Hematopoietic multipotent progenitor cell (in vitro differentiated cells): ENCODE data around the gene CACNA1I. TPM values are rescaled to one million over a fixed set of nuclear protein-coding genes. Genes with fewer than 3 reads are reported as not detected.
A peak's percentile ranks its signal among the peaks of the same experiment; 100 is the strongest.

Source experiments
- DNase-seq, 3 donors: peaks; one replicate each; pipeline ENCODE4 v3.0.0-alpha.2; 2011 to 2015; ENCODE audit warnings: low read depth in 2 of 3, low spot score in 2 of 3
- total RNA-seq: library from RNA; depleted of rRNA; stranded (reverse); fragments of >200 nt; gene quantifications from one replicate; pipeline ENCODE4 v1.2.3, GENCODE V29; 2012

CACNA1I gene
- total RNA-seq, 1 donor, result under 0.01 TPM

DNA sequence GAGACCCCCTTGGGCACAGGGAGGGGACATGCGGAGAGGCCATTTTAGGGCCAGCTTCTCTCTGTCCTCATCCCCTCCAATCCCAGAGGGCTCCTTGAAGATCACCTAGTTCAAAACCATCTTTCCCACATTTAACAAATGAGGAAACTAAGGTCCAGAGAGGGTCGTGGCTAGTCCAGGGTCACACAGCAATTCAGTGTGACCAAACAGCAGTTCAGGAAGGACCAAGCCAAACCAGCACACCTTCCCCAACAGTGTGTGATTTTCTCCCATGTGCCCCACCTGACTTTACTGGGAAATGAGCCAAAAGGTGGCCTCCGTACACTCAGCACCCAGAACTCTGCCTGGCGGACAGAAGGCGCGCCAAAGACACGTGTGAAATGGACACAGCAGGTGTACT, 51.3 kb downstream of the CACNA1I start:
- no peak for DNase-seq

DNA sequence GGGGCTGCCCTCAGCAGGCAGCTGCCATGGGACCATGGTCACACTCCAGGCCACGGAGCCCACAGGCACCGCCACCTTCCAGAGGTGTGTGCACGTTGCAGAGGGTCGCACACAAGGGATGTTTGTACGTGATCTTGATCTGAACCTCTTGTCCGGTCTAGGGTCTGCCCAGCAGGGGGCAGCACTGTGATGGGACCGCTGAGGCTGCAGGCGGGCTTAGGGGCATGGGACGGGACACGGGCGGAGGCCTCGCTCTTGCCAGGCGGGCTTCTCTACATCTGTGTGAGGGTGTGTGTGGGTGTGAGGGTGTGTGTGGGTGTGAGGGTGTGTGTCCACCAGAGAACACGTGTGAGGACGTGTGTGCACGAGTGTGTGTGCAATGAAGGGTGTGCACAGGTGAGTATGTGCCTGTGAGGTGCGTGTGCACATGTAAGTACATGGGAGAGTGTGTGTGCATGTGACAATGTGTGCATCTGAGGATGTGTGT, 52.4 kb downstream of the CACNA1I start:
- DNase-seq, result peak; percentile 48 to 62 (median 54)

DNA sequence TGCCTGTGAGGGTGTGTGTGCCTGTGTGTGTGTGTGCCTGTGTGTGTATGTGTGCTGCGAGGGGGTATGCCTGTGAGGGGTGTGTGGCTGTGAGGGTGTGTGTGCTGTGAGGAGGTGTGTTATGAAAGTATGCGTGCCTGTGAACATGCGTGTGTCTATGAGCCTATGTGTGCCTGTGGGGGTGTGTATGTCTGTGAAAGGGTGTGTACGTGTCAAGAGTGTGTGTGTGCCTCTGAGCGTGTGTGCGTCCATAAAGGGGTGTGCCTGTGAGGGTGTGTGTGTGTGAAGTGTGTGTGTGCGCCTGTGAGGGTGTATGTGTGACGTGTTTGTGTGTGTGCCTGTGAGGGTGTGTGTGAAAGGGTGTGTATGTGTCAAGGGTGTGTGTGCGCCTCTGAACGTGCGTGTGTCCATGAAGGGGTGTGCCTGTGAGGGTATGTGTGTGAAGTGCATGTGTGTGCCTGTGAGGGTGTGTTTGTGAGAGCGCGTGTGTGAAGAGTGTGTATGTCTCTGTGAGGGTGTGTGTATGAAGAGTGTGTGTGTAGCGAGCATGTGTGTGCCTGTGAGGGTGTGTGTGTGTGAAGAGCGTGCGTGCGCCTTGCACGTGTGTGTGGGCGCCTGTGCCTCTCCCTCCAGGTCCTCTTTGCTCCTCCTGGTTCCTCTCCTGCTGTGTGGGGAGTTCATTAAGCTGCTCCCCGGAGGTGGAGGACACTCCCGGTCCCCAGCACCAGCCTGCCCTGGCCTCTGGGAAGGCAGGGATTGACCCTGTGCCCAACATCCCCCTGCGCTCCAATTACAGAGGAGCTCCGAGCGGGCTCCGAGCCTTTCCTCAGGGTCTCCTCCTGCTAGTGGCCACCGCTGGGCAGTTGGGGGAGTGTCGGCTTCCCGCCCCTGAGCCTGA, 53.3 kb downstream of the CACNA1I start:
- no peak for DNase-seq

DNA sequence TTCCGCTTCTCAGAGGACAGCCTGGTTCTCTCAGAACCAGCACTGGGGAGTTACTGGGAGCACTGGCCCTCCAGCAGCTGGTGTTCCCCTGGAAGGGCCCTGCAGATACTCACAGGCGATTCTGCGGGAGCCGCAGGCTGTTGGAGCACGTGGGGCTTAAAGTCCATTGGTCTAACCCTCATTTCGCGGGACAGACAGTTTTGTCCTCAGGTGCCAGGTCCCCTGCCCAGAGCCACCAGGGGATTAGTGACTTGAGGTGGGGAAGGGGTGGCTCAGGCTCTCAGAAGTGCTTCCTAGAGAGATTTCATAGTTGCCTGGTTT, 53.9 kb downstream of the CACNA1I start:
- DNase-seq, result no peak

DNA sequence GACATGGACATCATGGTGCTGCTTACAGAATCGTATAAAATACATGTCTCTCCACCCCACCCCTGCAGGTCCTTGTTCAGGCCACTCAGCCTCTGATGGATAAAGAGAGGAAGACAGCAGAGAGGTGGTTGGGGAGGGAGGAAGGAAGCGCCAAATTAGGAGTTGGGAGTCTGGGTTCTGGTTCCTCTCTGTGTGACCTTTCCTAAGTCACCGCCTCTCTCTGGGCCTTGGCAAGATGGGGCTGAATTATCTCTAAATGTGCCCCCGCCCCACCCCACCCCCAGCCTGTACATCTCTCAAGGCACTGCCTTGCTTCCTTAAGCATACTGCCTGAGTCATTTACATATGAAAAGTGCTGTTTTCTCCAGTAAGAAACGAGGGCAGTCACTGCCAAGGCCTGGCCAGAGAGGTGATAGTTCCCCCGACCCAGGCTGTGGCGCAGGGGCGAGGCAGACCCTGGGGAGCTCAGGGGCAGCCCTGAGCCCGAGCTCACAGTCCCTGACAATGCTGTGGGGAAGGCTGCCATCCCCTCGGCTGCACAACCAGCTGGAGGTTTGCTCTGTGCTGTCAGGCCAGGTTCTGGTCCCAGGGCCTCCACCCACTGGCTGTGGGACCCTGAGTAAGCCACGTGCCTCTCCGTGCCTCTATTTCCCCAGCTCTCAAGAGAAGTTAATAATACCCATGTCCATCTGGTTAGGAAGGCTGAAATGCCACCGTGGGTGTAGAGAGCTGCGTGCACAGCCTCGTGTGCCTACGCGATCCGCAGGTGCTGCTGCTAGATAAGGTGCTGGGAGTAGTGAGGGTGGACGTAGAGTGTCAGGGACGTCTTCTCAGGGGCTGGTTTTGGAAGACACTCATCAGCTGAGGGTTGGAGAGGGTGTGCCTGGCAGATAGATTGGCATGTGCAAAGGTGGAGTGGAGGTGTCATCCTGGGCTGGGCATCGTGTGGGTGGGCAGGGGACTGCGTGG, 55.3 kb downstream of the CACNA1I start:
- DNase-seq, result peak in 1 of 3 donors; percentile 5

DNA sequence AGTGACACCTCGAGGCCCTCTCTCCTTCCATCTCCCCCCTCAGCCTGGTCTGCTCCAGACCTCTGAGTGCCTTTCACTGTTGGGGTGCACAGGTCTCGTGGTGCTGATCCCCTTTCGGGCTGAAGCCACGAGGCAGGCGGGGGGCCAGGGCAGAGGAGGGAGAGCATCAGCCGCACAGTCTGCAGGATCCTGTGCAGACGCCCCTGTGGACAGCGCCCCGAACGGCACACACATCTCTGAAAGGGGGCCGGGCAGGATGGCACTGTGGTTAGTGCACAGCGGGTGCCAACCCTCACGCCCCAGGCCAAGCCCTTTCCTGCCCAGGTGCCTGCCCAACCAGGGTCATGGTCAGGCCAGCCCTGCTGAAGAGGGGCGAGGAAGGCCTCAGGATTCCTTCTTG, 56.7 kb downstream of the CACNA1I start:
- DNase-seq, result no peak

DNA sequence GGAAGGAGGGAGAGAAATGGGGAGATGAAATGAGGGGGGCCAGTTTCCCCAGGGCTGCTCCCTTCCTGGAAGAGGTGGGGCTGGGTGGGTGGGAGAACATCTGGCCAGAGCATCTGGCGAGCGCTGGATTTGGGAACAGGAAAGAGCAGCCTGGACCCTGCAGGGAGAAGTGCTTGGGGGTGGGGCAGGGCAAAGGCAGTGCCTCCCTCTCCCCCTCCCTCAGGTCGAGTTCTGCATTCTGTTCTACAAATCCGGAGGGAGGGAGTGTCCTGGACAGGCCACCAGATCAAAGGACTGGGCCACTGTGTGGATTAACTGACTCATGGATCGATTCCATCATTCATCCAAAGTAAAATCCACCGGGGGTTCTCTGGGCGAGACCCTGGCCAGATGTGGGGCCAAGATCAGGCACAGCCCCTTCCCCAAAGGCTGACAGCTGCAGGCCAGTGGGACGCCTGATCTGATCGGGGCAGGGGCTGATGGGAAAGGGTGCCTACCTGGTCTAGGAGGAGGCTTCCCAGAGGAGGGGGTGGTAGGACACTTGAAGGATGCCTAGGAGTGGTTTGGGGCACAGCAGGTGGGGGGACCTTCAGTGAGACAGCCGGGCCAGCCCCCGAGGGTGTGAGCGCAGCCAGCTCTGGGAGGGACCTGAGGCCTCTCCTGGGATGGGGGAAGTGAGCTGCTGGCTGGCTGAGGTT, 57.5 kb downstream of the CACNA1I start:
- no peak for DNase-seq

DNA sequence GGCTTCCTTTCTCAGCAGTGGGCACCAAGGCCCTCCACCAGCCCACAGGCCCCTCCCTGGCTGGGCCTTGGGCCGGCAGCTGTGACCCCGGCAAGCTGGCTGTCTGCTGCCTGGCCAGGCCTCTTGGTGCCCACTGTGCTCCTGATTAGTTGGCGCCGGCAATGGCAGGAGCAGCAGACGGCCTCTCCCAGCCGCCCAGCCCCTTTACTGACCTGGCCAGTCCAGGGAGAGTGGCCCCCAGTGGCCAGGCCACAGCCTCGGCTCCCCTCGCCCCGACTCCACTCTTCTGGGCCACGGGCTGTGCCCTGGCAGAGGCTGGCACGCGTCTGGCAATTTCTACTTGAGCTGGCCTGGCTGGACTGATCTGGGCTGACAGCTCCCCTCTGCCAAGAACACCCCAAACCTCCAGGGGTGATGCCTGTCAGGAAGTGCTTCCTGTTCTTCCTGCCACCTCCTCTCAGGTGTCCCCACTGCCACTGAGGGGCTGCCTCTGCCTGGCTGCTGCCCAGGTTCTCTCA, 58.1 kb downstream of the CACNA1I start:
- DNase-seq, result no peak

DNA sequence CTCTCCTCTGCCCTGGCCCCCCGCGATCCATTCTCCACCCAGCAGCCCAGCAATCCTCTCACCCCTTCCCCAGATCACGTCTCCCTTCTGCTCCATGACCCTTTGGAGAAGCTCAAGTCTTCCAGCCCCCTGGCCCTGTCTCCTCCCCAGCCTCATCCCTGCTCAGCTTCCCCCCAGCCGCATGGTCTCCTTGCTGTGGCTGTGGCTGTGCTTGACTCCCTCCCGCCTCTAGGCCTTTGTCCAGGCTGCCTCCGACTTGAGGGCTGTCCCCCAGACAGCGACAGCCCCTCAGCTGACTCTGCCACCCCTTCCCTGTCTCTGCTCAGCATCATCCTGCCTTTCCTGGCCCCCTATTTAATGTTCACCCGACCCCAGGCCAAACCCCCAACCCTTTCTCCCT, 59.3 kb downstream of the CACNA1I start:
- DNase-seq, result no peak

DNA sequence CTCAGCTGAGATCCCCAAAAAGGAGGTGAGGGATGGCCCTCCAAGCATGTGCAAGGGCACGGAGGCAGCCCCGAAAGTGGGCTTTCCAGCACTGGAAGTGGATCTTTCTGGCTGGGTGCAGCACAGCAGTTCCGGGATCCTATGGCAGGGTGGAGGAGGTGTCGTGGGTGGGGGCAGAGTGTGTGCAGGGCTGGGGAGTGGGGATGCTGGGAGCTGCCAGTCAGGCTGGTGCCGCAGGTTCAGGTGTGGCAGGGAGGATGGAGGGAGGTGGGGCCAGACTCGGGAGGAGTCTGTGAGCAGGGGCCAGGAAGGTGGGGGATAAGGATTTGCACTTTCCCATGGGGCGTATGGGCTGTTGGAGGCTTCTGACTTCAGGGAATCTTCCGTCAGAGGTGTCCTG, 60.2 kb downstream of the CACNA1I start:
- no peak for DNase-seq

DNA sequence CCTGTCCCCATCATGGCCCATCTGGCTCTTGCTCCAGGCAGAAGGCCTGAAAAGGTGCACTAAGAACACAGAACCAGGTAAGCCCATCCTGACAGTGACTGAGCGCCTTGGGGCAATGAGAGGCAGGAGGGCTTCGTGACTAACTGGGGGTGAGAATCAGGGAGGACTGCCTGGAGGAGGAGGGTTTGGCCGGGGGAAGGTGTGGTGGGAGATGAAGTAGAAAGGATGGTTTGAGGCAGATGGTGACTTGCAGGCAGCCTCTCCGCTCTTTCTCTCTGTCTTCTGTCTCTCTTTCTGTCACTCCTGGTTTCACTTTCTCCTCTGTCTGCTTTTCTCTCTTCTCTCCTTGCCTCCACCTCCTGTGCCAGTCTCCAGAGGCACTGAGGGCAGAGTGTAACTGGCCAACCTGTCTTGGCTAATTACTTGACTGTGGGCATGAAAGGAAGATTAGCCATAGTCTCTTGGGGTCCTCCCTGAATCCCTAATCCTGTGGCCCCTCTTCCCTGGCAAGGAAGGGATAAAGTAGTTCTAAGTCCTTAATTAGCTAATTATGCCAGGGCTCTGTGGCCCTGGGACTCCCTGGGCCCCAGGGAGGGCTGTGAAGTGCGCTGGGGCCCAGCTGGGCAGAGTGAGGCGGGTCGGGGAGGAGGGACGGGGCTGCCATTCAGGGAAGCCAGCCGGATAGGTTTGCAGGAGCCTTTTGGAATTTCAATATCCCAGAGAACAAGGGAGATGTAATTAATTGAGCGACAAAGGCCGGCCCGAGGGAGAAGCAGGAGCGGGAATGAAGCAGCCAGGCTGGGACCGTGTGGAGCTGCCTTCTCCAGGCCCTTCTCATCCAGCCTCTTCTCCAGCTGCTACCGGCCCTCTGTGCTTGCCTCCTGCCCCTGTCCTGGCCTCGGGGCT, 61.1 kb downstream of the CACNA1I start:
- no peak for DNase-seq

DNA sequence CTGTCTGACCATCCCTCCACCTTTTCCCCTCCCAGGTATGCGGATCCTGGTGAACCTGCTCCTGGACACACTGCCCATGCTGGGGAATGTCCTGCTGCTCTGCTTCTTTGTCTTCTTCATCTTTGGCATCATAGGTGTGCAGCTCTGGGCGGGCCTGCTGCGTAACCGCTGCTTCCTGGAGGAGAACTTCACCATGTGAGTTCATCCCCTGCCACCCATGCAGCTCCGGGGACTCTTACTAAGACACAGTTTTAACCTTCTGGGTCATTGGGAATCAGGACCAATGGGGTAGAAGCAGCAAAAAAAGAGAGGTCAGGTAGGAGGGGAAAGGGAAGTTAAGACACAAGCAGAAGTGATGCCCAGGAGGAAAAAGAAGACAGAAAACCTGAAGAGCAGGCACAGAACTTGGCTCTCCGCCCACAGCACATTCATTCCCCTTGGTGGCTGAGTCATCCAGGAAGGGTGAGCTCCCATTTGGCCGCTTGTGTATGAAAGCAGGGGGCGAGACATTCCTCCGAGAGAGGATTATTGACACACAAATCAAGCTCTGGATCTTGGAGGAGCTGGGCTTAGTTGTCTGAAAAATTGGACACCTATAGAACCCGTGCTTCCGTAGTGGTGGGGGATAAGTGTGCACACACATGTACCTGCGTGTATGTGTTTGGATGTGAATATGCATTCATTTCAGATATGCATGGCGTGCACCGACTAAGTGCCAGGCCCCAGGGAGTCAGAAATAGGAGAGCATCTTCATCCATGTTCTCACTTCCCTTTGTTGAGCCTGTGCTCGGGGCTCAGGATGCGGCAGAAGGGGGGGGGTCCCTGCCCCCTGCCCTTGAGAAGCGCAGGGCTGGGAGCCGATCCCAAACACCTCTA, 64.2 kb downstream of the CACNA1I start:
- DNase-seq, result peak in 2 of 3 donors; percentile 47 to 70

DNA sequence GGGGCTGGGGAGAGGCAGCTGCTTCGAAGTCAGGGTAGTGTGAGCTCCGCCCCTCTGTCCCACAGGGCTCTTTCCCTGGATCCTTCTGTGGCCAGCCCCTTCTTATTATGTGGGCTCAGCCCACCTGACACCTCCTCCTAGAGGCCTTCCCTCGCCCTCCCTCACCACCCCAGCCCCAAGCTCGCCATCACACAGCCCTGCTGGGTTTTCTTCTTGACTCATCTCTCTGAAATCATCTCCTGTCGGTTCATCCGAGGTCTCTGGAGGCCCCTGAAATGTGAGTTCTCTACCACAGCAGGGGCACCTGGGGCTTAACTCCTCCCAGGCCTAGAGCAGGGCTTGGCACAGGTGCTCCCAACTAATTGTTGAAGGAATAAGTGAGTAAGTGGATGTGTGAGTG, 65.2 kb downstream of the CACNA1I start:
- DNase-seq, result no peak

DNA sequence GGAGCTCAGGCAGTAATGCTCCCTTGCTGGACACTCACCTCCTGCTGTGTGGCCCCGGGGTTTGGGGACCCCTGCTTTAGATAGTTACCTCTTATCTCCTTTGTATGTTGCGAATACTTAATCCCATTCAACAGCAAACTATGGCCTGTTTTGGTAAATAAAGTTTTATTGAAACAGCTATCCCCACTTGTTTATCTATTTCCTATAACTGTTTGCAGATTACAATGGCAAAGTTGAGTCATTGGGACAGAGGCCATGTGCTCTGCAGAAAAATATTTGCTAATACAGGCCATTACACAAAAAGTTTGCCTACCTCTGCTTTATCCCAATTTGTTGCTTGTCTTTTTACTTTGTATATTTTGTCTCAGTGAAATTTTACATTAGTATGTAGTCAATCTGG, 68.4 kb downstream of the CACNA1I start:
- DNase-seq, result no peak

DNA sequence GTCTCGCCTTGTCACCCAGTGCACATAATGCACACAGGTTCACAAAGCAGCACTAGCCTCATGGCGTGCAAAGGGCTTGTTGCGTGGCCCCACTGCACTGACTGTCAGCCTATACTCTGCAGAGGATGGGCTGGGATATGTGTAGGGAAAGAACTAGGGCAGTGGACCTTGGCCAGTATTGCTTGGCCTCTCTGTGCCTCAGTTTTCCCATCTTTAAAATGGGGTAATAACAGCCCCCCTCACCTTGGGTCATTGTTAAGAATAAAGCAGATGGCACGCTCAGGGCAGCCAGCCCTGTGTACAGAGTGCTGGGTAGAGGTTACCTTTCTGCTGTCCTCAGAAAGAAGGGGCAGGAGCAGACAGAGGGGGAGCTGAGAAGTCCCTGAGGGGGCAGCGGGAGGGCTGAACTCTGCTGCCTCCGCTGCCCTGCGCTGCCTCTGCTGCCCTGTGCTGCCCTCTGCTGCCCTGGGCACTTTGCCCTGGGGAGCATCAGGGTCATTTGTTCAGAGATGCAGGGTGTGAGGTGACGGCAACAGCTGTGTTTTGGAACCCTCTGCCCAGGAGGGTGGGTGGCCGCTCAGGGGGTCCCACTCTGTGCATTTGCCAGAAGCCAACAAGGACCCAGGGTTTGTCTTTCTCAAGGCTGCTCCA, 71.2 kb downstream of the CACNA1I start:
- DNase-seq, result no peak

DNA sequence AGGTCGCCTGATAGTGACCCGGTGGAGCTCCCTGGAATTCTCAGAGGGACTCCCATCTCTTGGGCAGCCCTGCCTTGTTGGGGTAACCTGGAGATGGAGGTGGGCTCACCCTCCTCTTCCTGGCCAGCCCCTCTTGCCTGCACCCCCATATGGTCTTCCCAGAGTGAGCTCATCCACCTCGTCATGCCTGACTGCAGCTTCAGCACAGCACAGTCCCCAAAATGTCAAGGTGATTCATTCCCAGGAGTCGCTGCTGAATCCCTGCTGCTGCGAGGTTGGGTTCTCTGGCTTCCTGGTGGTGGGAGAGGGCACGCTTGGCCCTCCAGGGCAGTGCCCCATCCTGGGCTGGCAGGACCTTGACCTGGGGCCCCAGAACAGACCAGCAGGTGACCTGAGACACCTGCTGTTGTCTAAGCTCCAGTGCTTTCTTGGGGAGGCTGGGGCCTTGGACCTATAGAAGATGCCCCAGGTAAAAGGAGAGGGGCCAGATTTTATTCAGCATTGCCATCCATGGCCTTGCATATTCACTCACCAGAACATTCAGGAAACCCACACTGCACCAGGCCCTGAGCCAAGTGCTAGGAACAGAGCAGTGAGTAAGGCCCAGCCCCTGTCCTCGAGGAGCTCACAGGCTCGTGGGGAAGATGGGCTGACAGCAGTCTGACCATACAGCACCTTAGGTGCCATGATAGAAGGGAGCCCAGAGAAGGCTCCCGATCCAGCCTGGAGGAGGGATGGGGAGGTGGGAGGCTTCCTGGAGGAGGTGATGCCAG, 72.9 kb downstream of the CACNA1I start:
- DNase-seq, result no peak

DNA sequence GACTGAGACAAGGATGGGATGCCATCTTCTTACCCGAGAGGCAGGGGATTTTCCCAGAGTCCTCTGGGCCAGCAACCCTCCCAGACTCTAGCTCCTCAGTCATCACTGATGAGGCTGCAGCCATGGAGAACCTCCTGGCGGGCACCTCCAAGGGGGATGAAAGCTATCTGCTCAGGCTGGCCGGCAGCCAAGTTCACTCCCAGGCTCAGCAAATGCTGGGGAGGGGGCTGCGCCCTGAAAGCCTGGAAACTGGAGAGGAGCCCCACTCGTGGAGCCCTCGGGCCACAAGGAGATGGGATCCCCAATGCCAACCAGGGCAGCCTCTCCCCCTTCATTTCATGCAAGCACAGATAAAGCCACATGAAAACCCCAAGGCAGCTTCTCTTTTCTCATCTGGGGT, 75.0 kb downstream of the CACNA1I start:
- no peak for DNase-seq
